WTC11 (cell line): ENCODE measurements around the gene FHIT. TPM values are rescaled to one million over a fixed set of nuclear protein-coding genes. Genes with fewer than 3 reads are reported as not detected.

Experiments used
- ATAC-seq: fragments of 200-7000 bp; cut with Tn5 transposase; 2 replicates; pipeline ENCODE4 v1.10.0; 2021; ENCODE audit warnings: mild to moderate bottlenecking, moderate library complexity
- CTCF ChIA-PET: fragments of 300-600 bp; sonication (Branson Sonifier 250); formaldehyde crosslinking; loops from one replicate; lab custom pipeline; 2021; ENCODE audit warnings: antibody characterized with exemption; lab: Charles Lee
- POLR2A ChIA-PET: fragments of 350-600 bp; sonication (Branson Sonifier 250); formaldehyde crosslinking; loops from one replicate; lab custom pipeline; 2021; ENCODE audit warnings: antibody characterized with exemption; lab: Charles Lee
- DNase-seq: peaks from one replicate; pipeline ENCODE4 v3.0.0; 2021; ENCODE audit warnings: low spot score
- H3K27ac Mint-ChIP-seq: 2 replicates; pipeline ENCODE4 v1.8.0; 2021; ENCODE audit warnings: mixed read lengths
- H3K27me3 Mint-ChIP-seq: 2 replicates; pipeline ENCODE4 v1.8.0; 2021; ENCODE audit warnings: low read depth, mild to moderate bottlenecking, moderate library complexity, mixed read lengths
- H3K36me3 Mint-ChIP-seq: 2 replicates; pipeline ENCODE4 v1.8.0; 2021; ENCODE audit warnings: mixed read lengths
- H3K4me1 Mint-ChIP-seq: 2 replicates; pipeline ENCODE4 v1.8.0; 2022; ENCODE audit warnings: mixed read lengths
- H3K4me3 Mint-ChIP-seq: 2 replicates; pipeline ENCODE4 v1.8.0; 2021; ENCODE audit warnings: mild to moderate bottlenecking, moderate library complexity, mixed read lengths
- H3K9me3 Mint-ChIP-seq: 2 replicates; pipeline ENCODE4 v1.8.0; 2021; ENCODE audit warnings: mixed read lengths
- ARID4B ChIP-seq: sonication (generic); formaldehyde crosslinking; IDR thresholded peaks from 2 replicates; pipeline ENCODE4 v1.8.0; 2023; ENCODE audit warnings: missing genetic modification reagents, mild to moderate bottlenecking, borderline replicate concordance
- E2F5 ChIP-seq: sonication (generic); formaldehyde crosslinking; IDR thresholded peaks from 2 replicates; pipeline ENCODE4 v1.8.1; 2022; ENCODE audit warnings: mild to moderate bottlenecking, moderate library complexity, missing genetic modification reagents
- FOXJ3 ChIP-seq: sonication (generic); formaldehyde crosslinking; IDR thresholded peaks from 2 replicates; pipeline ENCODE4 v1.9.0; 2021; ENCODE audit warnings: missing genetic modification reagents, mild to moderate bottlenecking, borderline replicate concordance
- FOXP4 ChIP-seq: sonication (generic); formaldehyde crosslinking; IDR thresholded peaks from 2 replicates; pipeline ENCODE4 v1.8.0; 2022; ENCODE audit warnings: mild to moderate bottlenecking, missing genetic modification reagents
- GRHL2 ChIP-seq: fragments of 250-450 bp; sonication (Bioruptor Pico); IDR thresholded peaks from 2 replicates; pipeline ENCODE4 v1.8.0; 2022; ENCODE audit warnings: mild to moderate bottlenecking, moderate library complexity; ENCODE audit not compliant: insufficient replicate concordance, severe bottlenecking
- HMGA2 ChIP-seq: fragments of 250-450 bp; sonication (Bioruptor Pico); IDR thresholded peaks from 2 replicates; pipeline ENCODE4 v1.4.0; 2021; ENCODE audit warnings: mild to moderate bottlenecking, moderate library complexity
- NR1H2 ChIP-seq: sonication (generic); formaldehyde crosslinking; IDR thresholded peaks from 2 replicates; pipeline ENCODE4 v1.9.0; 2021; ENCODE audit warnings: mild to moderate bottlenecking, moderate library complexity, missing genetic modification reagents
- PRDM15 ChIP-seq: sonication (generic); formaldehyde crosslinking; IDR thresholded peaks from 2 replicates; pipeline ENCODE4 v1.8.0; 2022; ENCODE audit warnings: missing genetic modification reagents
- RELA ChIP-seq: sonication (generic); formaldehyde crosslinking; IDR thresholded peaks from 2 replicates; pipeline ENCODE4 v1.8.1; 2022; ENCODE audit warnings: missing genetic modification reagents, mild to moderate bottlenecking, borderline replicate concordance
- USF2 ChIP-seq: sonication (generic); formaldehyde crosslinking; IDR thresholded peaks from 2 replicates; pipeline ENCODE4 v1.8.1; 2023; ENCODE audit warnings: mild to moderate bottlenecking, missing genetic modification reagents, moderate library complexity
- ZBTB21 ChIP-seq: sonication (generic); formaldehyde crosslinking; IDR thresholded peaks from 2 replicates; pipeline ENCODE4 v1.8.1; 2023; ENCODE audit warnings: mild to moderate bottlenecking, missing genetic modification reagents, borderline replicate concordance
- total RNA-seq: library from RNA; stranded (reverse); gene quantifications from 3 replicates; pipeline ENCODE4 v1.2.3, GENCODE V29; 2021

Gene FHIT
- total RNA-seq, 1 experiment from 2014 or later: 2.6 TPM

- Mint-ChIP-seq H3K9me3 (no peaks in the 10 kb centered on the region), H3K27ac (no peak overlapping the region), H3K4me3 (no peak overlapping the region), H3K4me1 (peaks cover 39% of the 10 kb centered on the region), H3K27me3 (no peaks in the 10 kb centered on the region), H3K36me3 (no peaks in the 10 kb centered on the region)
- DNase-seq (no peak), ATAC-seq (no peak)
- ChIA-PET POLR2A (no interaction called here), CTCF (interaction anchor here (0.6 to 1.4 kb wide), 2 partner anchors 22 to 111 kb away, joined by 3 to 4 read pairs; no protein-coding TSS in a partner anchor)
- no peak for TF ChIP-seq USF2 (CRISPR knock-in tag)
- TF ChIP-seq PRDM15 (CRISPR knock-in tag): no peak
- no peak for TF ChIP-seq FOXP4
- no peak for TF ChIP-seq NR1H2 (CRISPR knock-in tag)
- no peak for TF ChIP-seq HMGA2 (CRISPR knock-in tag)
Observed at GRCh38 chr3:60631509-60631908, 619.7 kb downstream of the FHIT start.

GRCh38 chr3:60630953-60631352 lies 620.3 kb downstream of the FHIT start:
- H3K27ac Mint-ChIP-seq: no peak overlapping the region
- no peaks in the 10 kb centered on the region for H3K27me3 Mint-ChIP-seq
- ChIA-PET CTCF (interaction anchor here (0.6 to 1.4 kb wide), 3 partner anchors 21 to 112 kb away, joined by 3 to 4 read pairs (median 4); no protein-coding TSS in a partner anchor), POLR2A (no interaction called here)
- no peak for ATAC-seq
- peaks cover 35% of the 10 kb centered on the region for H3K4me1 Mint-ChIP-seq
- no peak overlapping the region for H3K4me3 Mint-ChIP-seq
- no peak for DNase-seq
- TF ChIP-seq RELA: no peak
- H3K36me3 Mint-ChIP-seq: no peaks in the 10 kb centered on the region
- no peaks in the 10 kb centered on the region for H3K9me3 Mint-ChIP-seq

GRCh38 chr3:60629816-60630215 lies 621.4 kb downstream of the FHIT start:
- no peak for DNase-seq
- no peak for ATAC-seq
- no peaks in the 10 kb centered on the region for H3K9me3 Mint-ChIP-seq
- TF ChIP-seq ARID4B (CRISPR knock-in tag): no peak
- TF ChIP-seq GRHL2: no peak
- TF ChIP-seq ZBTB21 (CRISPR knock-in tag): no peak
- no peak for TF ChIP-seq FOXJ3 (CRISPR knock-in tag)
- no peak for TF ChIP-seq E2F5 (CRISPR knock-in tag)
- TF ChIP-seq HMGA2 (CRISPR knock-in tag): no peak
- peaks cover 35% of the 10 kb centered on the region for H3K4me1 Mint-ChIP-seq
- H3K4me3 Mint-ChIP-seq: no peak overlapping the region
- H3K27ac Mint-ChIP-seq: no peak overlapping the region
- ChIA-PET POLR2A (no interaction called here), CTCF (no interaction called here)
- H3K36me3 Mint-ChIP-seq: no peaks in the 10 kb centered on the region
- no peaks in the 10 kb centered on the region for H3K27me3 Mint-ChIP-seq
